Immature natural killer cell (primary cell): ENCODE measurements around the gene ADAMTSL1. TPM values are rescaled to one million over a fixed set of nuclear protein-coding genes. Genes with fewer than 3 reads are reported as not detected.

ENCODE experiments used
- DNase-seq, 3 donors: peaks; one replicate each; pipeline ENCODE4 v3.0.0; 2022; ENCODE audit warnings: mixed read lengths in 1 of 3
- H3K27ac Mint-ChIP-seq, 6 donors: one replicate each; pipeline ENCODE4 v1.8.0; 2020; ENCODE audit warnings: mixed read lengths in 6 of 6, mild to moderate bottlenecking in 5 of 6, inconsistent platforms in 4 of 6, moderate library complexity in 3 of 6
- H3K27me3 Mint-ChIP-seq, 3 donors: one replicate each; pipeline ENCODE4 v1.8.0; 2020 to 2021; ENCODE audit warnings: low read depth in 3 of 3, mild to moderate bottlenecking in 3 of 3, mixed read lengths in 3 of 3, moderate library complexity in 3 of 3, inconsistent platforms in 1 of 3
- H3K36me3 Mint-ChIP-seq, 3 donors: one replicate each; pipeline ENCODE4 v1.8.0; 2020; ENCODE audit warnings: mixed read lengths in 3 of 3, inconsistent platforms in 2 of 3, mild to moderate bottlenecking in 2 of 3
- H3K4me1 Mint-ChIP-seq, 2 donors: one replicate each; pipeline ENCODE4 v1.8.0; 2020; ENCODE audit warnings: inconsistent platforms in 2 of 2, mild to moderate bottlenecking in 2 of 2, mixed read lengths in 2 of 2, moderate library complexity in 1 of 2
- H3K4me3 Mint-ChIP-seq, 5 donors: one replicate each; pipeline ENCODE4 v1.8.0; 2020; ENCODE audit warnings: mild to moderate bottlenecking in 5 of 5, mixed read lengths in 5 of 5, inconsistent platforms in 3 of 5, moderate library complexity in 3 of 5
- H3K9me3 Mint-ChIP-seq, 6 donors: one replicate each; pipeline ENCODE4 v1.8.0; 2020; ENCODE audit warnings: mild to moderate bottlenecking in 6 of 6, mixed read lengths in 6 of 6, inconsistent platforms in 4 of 6, moderate library complexity in 3 of 6
- polyA plus RNA-seq, 3 donors: library from polyadenylated mRNA; unstranded; fragments of 300-500 nt; fragmentation: Illumina TruSeq; gene quantifications; one replicate each; pipeline ENCODE4 v1.2.3, GENCODE V29; 2021

ADAMTSL1 gene
- polyA plus RNA-seq, 3 donors from 2014 or later: not detected

DNA sequence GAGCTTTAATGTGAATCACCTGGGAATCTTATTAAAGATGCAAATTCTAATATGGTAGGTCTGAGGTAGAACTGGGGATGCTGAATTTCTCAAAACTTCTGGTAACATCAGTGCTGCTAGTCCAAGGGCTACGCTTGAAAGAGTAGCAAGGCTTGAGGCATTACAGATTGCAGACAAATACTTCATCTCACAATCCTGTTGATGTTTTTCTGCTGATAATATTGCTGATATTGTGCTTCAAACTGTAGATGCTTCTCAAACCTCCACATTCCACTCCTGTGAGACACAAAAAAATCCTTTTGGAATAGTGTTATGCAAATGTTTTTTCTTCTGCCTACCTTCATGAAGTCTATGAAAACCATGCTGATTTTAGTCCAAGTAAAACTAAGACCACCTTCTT, 419.5 kb downstream of the ADAMTSL1 start:
- Mint-ChIP-seq H3K9me3 (peaks cover 4 to 16% (median 13%) of the 10 kb centered on the region in 6 donors), H3K27ac (no peak overlapping the region), H3K36me3 (peaks cover 0 to 6% (median 3%) of the 10 kb centered on the region in 3 donors), H3K4me1 (peaks cover 6 to 13% of the 10 kb centered on the region in 2 donors), H3K27me3 (peaks cover 0 to 8% (median 0%) of the 10 kb centered on the region in 3 donors), H3K4me3 (no peak overlapping the region)
- DNase-seq: no peak

DNA sequence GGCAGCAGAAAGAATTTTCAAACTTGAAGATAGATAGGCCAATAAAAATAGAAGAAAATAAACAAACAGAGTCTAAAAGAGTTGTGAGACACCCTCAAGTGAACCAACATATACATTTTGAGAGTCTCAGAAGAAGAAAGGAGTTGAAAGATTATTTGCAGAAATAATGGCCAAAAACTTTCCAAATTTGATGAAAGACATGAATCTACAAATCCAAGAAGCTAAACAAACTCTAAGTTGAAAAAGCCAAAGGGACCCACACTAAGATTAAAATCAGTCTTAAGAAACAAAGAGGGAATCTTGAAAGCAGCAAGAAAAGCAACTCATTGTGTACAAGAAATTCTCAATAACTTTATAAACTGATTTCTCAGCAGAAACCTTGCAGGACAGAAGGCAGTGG, 422.1 kb downstream of the ADAMTSL1 start:
- DNase-seq: no peak
- H3K9me3 Mint-ChIP-seq: peaks cover 4 to 20% (median 14%) of the 10 kb centered on the region in 6 donors
- H3K4me3 Mint-ChIP-seq: no peak overlapping the region
- no peak overlapping the region for H3K27ac Mint-ChIP-seq
- H3K27me3 Mint-ChIP-seq: peaks cover 0 to 1% (median 0%) of the 10 kb centered on the region in 3 donors
- peaks cover 0 to 6% (median 3%) of the 10 kb centered on the region in 3 donors for H3K36me3 Mint-ChIP-seq
- peaks cover 6 to 13% of the 10 kb centered on the region in 2 donors for H3K4me1 Mint-ChIP-seq

DNA sequence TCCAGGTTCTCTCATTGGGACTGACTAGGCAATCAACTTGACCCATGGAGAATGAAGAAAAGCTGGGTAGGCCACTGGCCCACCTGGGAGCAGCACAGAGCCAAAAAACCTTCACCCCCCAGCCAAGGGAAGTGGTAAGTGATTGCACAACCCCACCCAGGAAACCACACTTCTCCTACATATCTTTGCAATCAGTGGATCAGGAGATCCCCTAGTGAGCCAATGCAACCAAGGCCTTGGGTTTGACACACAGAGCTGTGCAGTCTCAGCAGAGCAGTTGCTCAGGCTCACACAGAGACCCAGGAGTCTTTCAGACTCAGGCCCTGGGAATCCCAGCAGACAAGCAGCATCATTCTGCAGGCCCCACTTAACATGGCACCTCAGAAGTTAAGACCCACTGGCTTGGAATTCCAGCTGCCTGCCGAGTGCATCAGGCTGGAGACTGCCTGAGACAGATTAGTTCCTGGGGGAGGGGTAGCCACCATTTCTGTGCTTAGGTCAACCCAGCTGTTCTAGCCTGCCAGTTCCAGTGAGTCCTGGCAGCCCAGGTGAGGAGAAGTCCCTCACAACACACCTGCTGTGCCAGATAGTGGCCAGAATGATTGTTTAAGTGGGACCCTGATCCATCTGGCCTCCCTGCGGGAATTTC, 422.7 kb downstream of the ADAMTSL1 start:
- H3K27me3 Mint-ChIP-seq: peaks cover 0 to 1% (median 0%) of the 10 kb centered on the region in 3 donors
- no peak overlapping the region for H3K27ac Mint-ChIP-seq
- no peak overlapping the region for H3K4me3 Mint-ChIP-seq
- peaks cover 6 to 13% of the 10 kb centered on the region in 2 donors for H3K4me1 Mint-ChIP-seq
- peaks cover 4 to 20% (median 14%) of the 10 kb centered on the region in 6 donors for H3K9me3 Mint-ChIP-seq
- no peak for DNase-seq
- H3K36me3 Mint-ChIP-seq: peaks cover 0 to 6% (median 3%) of the 10 kb centered on the region in 3 donors

DNA sequence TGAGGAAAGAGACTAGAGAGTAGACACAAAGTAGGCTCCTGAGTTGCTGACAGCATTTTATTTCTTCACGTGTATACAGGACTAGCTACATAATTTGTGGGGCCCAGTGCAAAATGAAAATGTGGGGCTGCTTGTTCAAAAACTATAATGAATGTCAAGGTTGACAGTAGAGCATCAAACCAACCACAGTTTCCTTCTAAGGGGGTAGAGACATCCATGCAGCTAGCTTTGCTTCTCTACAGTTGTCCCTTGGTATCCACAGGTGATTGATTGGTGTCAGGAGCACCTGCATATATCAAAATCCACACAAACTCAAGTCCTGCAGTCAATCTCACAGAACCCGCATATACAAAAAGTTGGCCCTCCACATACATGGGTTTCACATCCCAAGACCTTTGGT, 429.5 kb downstream of the ADAMTSL1 start:
- H3K4me1 Mint-ChIP-seq: no peaks in the 10 kb centered on the region
- H3K36me3 Mint-ChIP-seq: no peaks in the 10 kb centered on the region
- H3K9me3 Mint-ChIP-seq: peaks cover 2 to 14% (median 5%) of the 10 kb centered on the region in 6 donors
- no peak for DNase-seq
- peaks cover 2 to 7% (median 3%) of the 10 kb centered on the region in 3 donors for H3K27me3 Mint-ChIP-seq
- H3K4me3 Mint-ChIP-seq: no peak overlapping the region
- no peak overlapping the region for H3K27ac Mint-ChIP-seq

DNA sequence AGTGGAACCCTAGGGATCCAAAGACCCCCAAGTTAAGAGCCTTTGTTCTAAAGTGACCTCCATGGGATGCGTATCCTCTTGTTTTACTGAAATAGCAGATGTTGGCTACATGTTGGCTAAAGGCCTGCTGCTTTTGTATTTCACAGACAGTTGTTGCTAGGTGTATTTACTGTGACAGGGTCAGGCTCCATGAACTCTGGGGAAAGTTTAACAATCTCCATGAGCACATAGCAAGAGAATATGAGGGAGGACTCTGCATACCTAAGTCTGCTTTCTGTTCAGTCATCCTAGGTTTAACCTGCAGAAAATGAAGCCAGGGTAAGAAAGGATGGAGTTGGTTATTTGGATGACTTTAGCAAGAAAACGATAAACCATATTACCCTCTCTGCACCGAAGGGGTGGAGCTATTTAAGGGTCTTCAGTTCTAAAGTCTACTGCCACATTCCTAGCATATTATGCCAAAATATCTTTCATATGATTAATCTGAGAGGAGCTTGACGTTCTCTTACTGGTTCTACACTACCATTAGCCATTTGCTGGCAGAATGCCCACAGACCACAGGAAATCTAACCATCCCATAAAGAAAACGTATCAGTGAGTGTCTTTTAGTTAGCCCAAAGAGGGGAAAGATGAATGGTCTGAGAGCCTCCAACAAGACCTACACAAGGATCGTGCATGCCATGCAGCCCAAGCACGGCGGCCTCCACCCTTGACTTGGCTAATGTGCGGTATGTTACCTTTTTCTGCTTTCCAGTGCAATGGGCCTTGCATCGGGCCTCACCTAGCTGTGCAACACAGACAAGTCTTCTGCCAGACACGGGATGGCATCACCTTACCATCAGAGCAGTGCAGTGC, 431.3 kb downstream of the ADAMTSL1 start:
- DNase-seq: no peak
- Mint-ChIP-seq H3K27ac (no peak overlapping the region), H3K4me3 (no peak overlapping the region), H3K9me3 (peaks cover 2 to 11% (median 5%) of the 10 kb centered on the region in 6 donors), H3K36me3 (no peaks in the 10 kb centered on the region), H3K4me1 (no peaks in the 10 kb centered on the region), H3K27me3 (peaks cover 2 to 8% (median 3%) of the 10 kb centered on the region in 3 donors)

DNA sequence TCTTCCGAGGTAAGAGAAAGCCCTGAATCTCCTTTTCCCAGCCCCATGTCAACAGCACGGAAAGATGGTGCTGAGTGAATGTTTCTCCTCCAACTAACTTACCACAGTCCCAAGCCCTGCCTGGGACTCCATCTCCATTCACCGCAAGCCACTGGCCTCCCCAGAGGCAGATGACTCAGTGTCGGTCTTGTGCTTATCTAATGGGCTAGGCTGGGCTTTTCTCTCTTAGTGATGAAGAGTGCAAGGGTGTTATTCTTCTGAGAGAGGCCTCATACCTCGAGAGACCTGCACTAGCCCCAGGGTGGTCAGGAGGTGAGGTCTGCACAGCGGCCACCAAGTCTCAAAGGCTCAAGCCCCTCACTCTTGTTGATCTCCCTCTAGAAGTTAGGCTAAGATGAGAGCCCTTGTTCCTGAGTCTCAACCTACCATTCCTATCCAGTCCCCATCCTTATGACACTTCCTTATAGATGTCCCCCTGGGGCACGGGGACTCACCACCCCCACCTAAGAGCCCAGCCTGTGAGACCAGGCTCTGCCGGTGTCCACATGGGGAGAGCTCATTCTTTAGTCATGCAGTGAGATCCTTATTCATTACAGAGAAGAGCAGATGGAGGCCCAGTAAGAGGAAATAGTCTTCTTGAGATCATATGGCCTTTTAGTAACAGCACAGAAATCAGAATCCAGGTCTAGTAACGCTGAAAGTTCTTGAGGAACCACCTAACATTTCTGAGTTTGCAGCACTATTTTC, 432.1 kb downstream of the ADAMTSL1 start:
- Mint-ChIP-seq H3K27ac (no peak overlapping the region), H3K9me3 (peaks cover 2 to 9% (median 5%) of the 10 kb centered on the region in 6 donors), H3K4me3 (no peak overlapping the region), H3K27me3 (peaks cover 2 to 12% (median 3%) of the 10 kb centered on the region in 3 donors), H3K36me3 (no peaks in the 10 kb centered on the region), H3K4me1 (no peaks in the 10 kb centered on the region)
- DNase-seq: no peak

DNA sequence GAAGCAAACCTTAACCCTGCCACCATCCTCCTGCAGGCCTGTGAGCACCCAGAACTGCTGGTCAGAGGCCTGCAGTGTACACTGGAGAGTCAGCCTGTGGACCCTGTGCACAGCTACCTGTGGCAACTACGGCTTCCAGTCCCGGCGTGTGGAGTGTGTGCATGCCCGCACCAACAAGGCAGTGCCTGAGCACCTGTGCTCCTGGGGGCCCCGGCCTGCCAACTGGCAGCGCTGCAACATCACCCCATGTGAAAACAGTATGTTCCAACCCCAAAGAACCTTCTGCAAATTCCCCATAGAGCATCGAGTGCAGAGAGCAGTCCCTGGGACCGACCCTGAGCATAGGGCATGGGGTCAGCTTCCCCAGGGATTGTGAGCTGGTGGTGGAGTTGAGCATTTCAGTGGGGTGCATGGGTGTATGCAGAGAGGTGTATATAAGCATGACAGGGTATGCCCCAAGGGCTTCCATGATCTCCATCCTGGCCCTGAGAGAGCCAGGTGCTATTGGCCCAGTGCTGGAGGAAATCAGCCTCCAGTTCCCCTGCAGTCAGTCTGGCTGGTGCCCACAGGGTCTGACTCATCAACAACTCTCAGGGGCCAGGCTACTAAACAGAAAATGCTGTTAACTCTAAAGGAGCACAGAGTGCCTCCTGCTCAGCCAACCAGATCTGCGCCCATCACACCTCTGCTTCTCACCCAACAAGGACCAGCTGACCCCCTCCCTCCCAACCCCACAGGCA, 432.9 kb downstream of the ADAMTSL1 start:
- peaks cover 2 to 12% (median 3%) of the 10 kb centered on the region in 3 donors for H3K27me3 Mint-ChIP-seq
- DNase-seq: no peak
- H3K4me3 Mint-ChIP-seq: no peak overlapping the region
- peaks cover 1 to 8% (median 4%) of the 10 kb centered on the region in 6 donors for H3K9me3 Mint-ChIP-seq
- H3K4me1 Mint-ChIP-seq: no peaks in the 10 kb centered on the region
- H3K27ac Mint-ChIP-seq: no peak overlapping the region
- H3K36me3 Mint-ChIP-seq: no peaks in the 10 kb centered on the region

DNA sequence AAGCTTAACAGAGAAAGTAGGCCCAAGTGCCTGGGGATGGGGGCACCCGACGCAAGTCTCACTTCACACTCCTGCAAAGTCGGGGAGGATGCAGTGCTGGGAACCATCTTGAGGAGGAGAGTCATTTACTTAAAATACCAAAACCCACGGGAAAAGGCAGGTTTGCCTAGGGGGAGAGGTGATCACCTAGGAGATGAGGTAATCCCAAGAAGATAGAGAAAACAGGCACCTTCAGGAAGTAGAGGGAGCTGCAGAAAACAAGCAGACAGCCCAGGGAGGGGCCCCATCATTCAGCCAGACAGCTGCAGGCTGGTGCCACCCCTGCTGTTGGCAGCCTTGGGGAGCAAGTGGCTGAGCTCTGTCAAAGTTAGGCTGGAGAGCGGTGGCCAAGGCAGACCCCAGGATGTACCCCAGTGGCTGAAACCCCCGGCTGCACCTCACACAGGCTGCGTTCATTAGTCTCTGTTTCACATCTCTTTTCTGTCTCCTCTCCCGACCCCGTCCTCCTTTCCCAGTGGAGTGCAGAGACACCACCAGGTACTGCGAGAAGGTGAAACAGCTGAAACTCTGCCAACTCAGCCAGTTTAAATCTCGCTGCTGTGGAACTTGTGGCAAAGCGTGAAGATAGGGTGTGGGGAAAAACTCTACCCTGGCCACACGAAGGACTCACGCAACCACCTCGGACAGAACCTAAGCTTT, 434.1 kb downstream of the ADAMTSL1 start:
- Mint-ChIP-seq H3K27ac (no peak overlapping the region), H3K9me3 (no peaks in the 10 kb centered on the region), H3K4me1 (no peaks in the 10 kb centered on the region), H3K27me3 (peaks cover 2 to 12% (median 3%) of the 10 kb centered on the region in 3 donors), H3K36me3 (no peaks in the 10 kb centered on the region), H3K4me3 (no peak overlapping the region)
- DNase-seq: no peak

DNA sequence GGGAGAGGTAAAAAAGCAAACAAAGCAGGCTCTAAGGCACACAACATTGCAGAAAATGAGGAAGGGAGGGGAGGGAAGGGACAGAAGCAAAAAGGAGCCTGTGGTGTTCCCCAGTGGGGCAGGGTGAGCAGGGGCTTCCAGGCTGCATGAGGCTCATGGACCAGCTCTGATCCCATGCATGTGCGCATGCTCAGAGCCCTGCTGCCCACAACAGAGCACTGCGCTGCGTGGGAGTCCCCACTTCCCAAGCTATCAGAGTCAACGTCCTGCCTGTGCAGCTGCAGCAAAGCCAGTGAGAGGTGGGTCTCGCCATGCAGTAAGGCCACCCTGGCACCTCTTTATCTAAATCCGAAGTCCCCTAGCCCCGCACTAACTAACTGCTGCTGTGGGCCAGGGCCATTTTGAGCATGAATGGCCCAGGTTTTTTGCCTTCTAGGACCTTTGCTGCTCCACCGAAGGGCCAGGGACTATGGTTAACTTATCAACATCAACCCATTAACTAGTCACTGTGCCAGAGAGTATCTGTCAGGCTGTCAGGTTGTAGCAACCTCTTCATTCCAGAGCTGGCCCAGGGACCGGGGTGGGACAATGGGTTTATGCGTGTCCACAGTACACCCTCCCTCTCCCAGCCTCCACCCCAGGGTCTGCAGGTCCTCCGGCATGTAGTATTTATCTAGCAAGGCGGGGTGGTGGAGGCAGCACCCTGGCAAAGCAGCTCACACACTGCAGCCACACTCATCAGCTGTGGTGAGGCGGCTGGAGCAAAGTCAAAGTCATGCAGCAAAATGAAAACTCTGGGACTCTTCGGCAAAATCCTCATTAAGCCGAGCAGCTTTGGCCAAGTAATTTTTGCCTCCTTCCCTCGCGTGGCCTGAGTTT, 435.4 kb downstream of the ADAMTSL1 start:
- H3K4me3 Mint-ChIP-seq: no peak overlapping the region
- peaks cover 2 to 12% (median 3%) of the 10 kb centered on the region in 3 donors for H3K27me3 Mint-ChIP-seq
- H3K27ac Mint-ChIP-seq: no peak overlapping the region
- H3K9me3 Mint-ChIP-seq: no peaks in the 10 kb centered on the region
- H3K36me3 Mint-ChIP-seq: no peaks in the 10 kb centered on the region
- no peak for DNase-seq
- no peaks in the 10 kb centered on the region for H3K4me1 Mint-ChIP-seq

DNA sequence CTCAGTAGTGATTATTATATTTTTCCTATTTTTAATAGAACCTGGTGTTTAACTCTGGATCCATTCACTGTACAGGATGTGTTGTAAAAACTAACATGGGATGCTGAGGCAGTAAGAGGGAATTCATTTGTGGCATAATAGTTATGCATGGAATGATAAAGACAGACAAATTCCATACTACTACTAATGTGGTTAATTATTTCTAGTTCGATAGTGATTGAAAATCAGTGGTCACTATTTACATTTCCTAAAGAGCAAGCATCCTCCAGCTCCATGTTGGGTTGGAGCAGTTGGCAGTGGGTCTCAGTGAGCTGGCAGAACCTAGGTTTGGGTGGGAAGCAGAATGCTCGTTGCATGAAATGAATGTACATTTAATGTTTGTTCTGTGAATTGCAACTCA, 436.5 kb downstream of the ADAMTSL1 start:
- Mint-ChIP-seq H3K27ac (no peak overlapping the region), H3K27me3 (peaks cover 2 to 9% (median 3%) of the 10 kb centered on the region in 3 donors), H3K9me3 (no peaks in the 10 kb centered on the region), H3K4me3 (no peak overlapping the region), H3K36me3 (no peaks in the 10 kb centered on the region), H3K4me1 (no peaks in the 10 kb centered on the region)
- no peak for DNase-seq

DNA sequence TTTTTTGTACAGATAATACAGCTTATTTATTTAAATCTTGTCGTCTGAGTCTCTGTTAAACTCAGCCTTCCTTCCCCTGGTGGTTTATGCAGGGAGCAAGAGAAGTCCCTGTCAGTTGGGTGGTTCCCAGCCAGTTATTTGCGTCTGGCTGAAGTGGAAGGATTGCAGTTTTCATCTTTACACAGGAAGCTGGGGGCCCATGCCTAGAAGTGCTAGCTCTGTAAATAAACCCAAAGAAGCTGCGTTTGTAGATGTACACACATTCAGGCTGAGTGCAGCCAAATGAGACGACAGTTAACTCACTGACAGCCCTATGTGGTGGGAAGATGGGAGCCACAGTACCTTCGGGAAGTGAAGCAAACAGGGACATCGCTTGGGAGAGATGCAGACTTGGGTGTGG, 437.0 kb downstream of the ADAMTSL1 start:
- Mint-ChIP-seq H3K4me1 (no peaks in the 10 kb centered on the region), H3K27ac (no peak overlapping the region), H3K4me3 (no peak overlapping the region), H3K36me3 (no peaks in the 10 kb centered on the region), H3K9me3 (no peaks in the 10 kb centered on the region), H3K27me3 (peaks cover 2 to 9% (median 3%) of the 10 kb centered on the region in 3 donors)
- DNase-seq: no peak

DNA sequence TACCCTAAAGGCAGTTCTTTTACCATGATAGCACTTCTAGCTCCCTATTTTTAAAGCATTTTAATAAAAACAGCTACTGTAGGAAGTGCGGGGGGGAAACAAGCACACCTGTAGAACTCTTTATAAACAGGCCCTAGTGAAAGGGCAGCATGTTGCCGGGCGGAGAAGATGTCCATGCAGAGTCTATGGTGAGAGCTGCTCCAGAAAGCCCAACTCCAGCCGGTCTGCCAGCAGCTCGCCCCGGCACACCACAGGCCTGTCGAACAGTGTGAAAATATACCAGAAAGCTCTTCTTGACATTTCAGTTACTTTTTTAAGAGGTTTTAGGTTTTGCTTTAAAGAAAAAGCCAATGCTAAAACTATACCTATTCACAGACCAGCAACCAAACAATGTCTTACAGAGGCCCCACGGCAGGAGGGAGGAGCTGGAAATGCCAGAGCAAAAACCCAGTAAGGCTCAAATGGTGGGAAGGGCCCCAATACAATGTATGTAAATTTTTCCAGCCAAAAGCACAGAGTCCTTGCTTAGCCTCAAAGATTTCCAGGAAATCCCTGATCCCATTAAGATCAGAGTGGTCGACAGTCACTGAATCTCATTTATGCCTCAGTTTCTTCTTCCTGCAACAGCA, 437.9 kb downstream of the ADAMTSL1 start:
- no peaks in the 10 kb centered on the region for H3K36me3 Mint-ChIP-seq
- no peak for DNase-seq
- no peak overlapping the region for H3K27ac Mint-ChIP-seq
- no peaks in the 10 kb centered on the region for H3K9me3 Mint-ChIP-seq
- H3K27me3 Mint-ChIP-seq: peaks cover 0 to 9% (median 5%) of the 10 kb centered on the region in 3 donors
- no peak overlapping the region for H3K4me3 Mint-ChIP-seq
- no peaks in the 10 kb centered on the region for H3K4me1 Mint-ChIP-seq
